Esophagus muscularis mucosa (tissue), 3 donors: Measurements from ENCODE around the gene SYNE1.

ENCODE experiments used
- POLR2AphosphoS5 ChIP-seq, 2 donors: sonication (generic); formaldehyde crosslinking; IDR thresholded peaks; one replicate each; pipeline ENCODE4 v1.6.1; 2017; ENCODE audit warnings: antibody characterized with exemption in 2 of 2
- TF ChIP-seq, protein P1 (sequence below), 3 experiments: fragments of 200-600 bp in 2 of 3; fragments of 450-650 bp in 1 of 3; sonication (generic) in 2 of 3; IDR thresholded peaks; one replicate each; pipeline ENCODE4 v1.5.1; 2017 to 2019; ENCODE audit warnings: antibody characterized with exemption in 3 of 3, mild to moderate bottlenecking in 2 of 3, moderate library complexity in 1 of 3

DNA sequence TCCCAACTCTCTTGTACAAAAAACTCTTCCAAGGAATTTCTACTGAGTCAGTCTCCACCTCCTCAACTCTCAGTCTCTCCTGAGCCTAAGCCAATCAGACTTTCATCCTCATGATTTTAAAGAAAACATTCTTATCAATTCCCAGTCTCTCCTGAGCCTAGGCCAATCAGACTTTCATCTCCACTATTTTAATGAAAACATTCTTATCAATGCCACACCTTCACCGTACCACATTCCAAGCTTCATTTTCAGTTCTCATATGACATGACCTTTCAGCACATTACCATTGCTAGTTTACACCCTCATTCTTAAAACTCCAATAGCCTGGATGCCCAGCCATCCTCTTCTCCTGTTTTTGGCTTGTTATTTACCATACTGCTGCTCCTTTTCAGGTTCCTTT lies 42.5 kb downstream of the SYNE1 start:
- TF ChIP-seq, protein P1, sequence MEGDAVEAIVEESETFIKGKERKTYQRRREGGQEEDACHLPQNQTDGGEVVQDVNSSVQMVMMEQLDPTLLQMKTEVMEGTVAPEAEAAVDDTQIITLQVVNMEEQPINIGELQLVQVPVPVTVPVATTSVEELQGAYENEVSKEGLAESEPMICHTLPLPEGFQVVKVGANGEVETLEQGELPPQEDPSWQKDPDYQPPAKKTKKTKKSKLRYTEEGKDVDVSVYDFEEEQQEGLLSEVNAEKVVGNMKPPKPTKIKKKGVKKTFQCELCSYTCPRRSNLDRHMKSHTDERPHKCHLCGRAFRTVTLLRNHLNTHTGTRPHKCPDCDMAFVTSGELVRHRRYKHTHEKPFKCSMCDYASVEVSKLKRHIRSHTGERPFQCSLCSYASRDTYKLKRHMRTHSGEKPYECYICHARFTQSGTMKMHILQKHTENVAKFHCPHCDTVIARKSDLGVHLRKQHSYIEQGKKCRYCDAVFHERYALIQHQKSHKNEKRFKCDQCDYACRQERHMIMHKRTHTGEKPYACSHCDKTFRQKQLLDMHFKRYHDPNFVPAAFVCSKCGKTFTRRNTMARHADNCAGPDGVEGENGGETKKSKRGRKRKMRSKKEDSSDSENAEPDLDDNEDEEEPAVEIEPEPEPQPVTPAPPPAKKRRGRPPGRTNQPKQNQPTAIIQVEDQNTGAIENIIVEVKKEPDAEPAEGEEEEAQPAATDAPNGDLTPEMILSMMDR (IDR thresholded peaks at IDR 0.05), result no peak
- TF ChIP-seq POLR2AphosphoS5 (IDR thresholded peaks at IDR 0.05), result no peak
